DMS53 treated with DMSO at 0.1 percent for 48 hours (cell line): Measurements from ENCODE around the gene PKNOX2.
"Not testable (repeated sequence)": the region's sequence is repeated elsewhere in the genome, so short reads cannot be mapped to it uniquely, and the experiment has no call there.

Experiments
- DNase-seq: peaks from one replicate; lab custom pipeline; 2025; ENCODE audit not compliant: unreplicated experiment; lab: John Stamatoyannopoulos, UW

The PKNOX2 gene

GRCh38 chr11:125201525-125202141 is 37.1 kb downstream of the PKNOX2 start:
- no peak for DNase-seq

- no peak for DNase-seq
Observed at GRCh38 chr11:125202362-125202880, 37.9 kb downstream of the PKNOX2 start.

GRCh38 chr11:125202977-125203376 is 38.4 kb downstream of the PKNOX2 start:
- DNase-seq: no peak

- DNase-seq: no peak
Observed at GRCh38 chr11:125207866-125208425, 43.4 kb downstream of the PKNOX2 start.

GRCh38 chr11:125210066-125210465 is 45.5 kb downstream of the PKNOX2 start:
- no peak for DNase-seq

GRCh38 chr11:125211191-125211947 is 46.8 kb downstream of the PKNOX2 start:
- DNase-seq: no peak

GRCh38 chr11:125211948-125212340 is 47.4 kb downstream of the PKNOX2 start:
- no peak for DNase-seq

GRCh38 chr11:125214601-125215565 is 50.3 kb downstream of the PKNOX2 start:
- DNase-seq: no peak

GRCh38 chr11:125215976-125216375 is 51.4 kb downstream of the PKNOX2 start:
- no peak for DNase-seq

- no peak for DNase-seq
Observed at GRCh38 chr11:125218336-125218735, 53.8 kb downstream of the PKNOX2 start.

GRCh38 chr11:125221461-125221860 is 56.9 kb downstream of the PKNOX2 start:
- no peak for DNase-seq

- DNase-seq: no peak
Observed at GRCh38 chr11:125222494-125222893, 57.9 kb downstream of the PKNOX2 start.

GRCh38 chr11:125223161-125223560 is 58.6 kb downstream of the PKNOX2 start:
- not testable (repeated sequence) for DNase-seq

GRCh38 chr11:125223901-125224361 is 59.4 kb downstream of the PKNOX2 start:
- no peak for DNase-seq

GRCh38 chr11:125224391-125225021 is 60.0 kb downstream of the PKNOX2 start:
- DNase-seq: no peak

- DNase-seq: no peak
Observed at GRCh38 chr11:125225401-125225800, 60.9 kb downstream of the PKNOX2 start.

GRCh38 chr11:125226031-125226430 is 61.5 kb downstream of the PKNOX2 start:
- DNase-seq: no peak

GRCh38 chr11:125226706-125227105 is 62.2 kb downstream of the PKNOX2 start:
- no peak for DNase-seq

- no peak for DNase-seq
Observed at GRCh38 chr11:125227151-125227550, 62.6 kb downstream of the PKNOX2 start.

- DNase-seq: no peak
Observed at GRCh38 chr11:125228445-125228844, 63.9 kb downstream of the PKNOX2 start.
